Measurements from ENCODE around the gene TMEM161B. TPM values are rescaled to one million over a fixed set of nuclear protein-coding genes. Genes with fewer than 3 reads are reported as not detected.

TMEM161B gene
- total and polyA plus RNA-seq, 10 donors = 5.2 to 35.1 (median 21.4) TPM

- Histone ChIP-seq H3K27ac (no peak overlapping the region), H3K36me3 (peaks cover 0 to 49% (median 9%) of the 10 kb centered on the region in 6 donors), H3K4me1 (peaks cover 0 to 3% (median 0%) of the 10 kb centered on the region in 6 donors), H3K4me3 (no peak overlapping the region), H3K27me3 (replicated peaks in 1 of 7) (no peaks in the 10 kb centered on the region), H3K9me3 (no peaks in the 10 kb centered on the region)
- no peak for TF ChIP-seq POLR2AphosphoS5 (IDR thresholded peaks at IDR 0.05)
- TF ChIP-seq POLR2A (IDR thresholded peaks at IDR 0.05) = no peak
- TF ChIP-seq CTCF (IDR thresholded peaks at IDR 0.05 in 8 of 11, conservative IDR thresholded peaks at IDR 0.05 in 3 of 11) = no peak
- DNase-seq = no peak
- intact Hi-C loops (cut with DNase I; ENCODE audit: low total_unique reads) = no loop called here
- WGBS, 5 donors = 89 to 93% (median 91%) methylated on average over 4 of the region's 4 CpGs
These were observed 29.9 kb downstream of the TMEM161B start for GRCh38 chr5:88238732-88239131.

GRCh38 chr5:88236866-88237642 is 31.6 kb downstream of the TMEM161B start:
- peaks cover 0 to 61% (median 9%) of the 10 kb centered on the region in 6 donors for H3K36me3 ChIP-seq
- H3K27ac ChIP-seq = no peak overlapping the region
- no peak for DNase-seq
- H3K27me3 ChIP-seq (replicated peaks in 1 of 7) = no peaks in the 10 kb centered on the region
- H3K4me3 ChIP-seq = no peak overlapping the region
- TF ChIP-seq POLR2A (IDR thresholded peaks at IDR 0.05) (no peak), CTCF (IDR thresholded peaks at IDR 0.05 in 8 of 11, conservative IDR thresholded peaks at IDR 0.05 in 3 of 11) (no peak), POLR2AphosphoS5 (IDR thresholded peaks at IDR 0.05) (no peak)
- intact Hi-C loops (cut with DNase I; ENCODE audit: low total_unique reads) = no loop called here
- peaks cover 0 to 3% (median 0%) of the 10 kb centered on the region in 6 donors for H3K4me1 ChIP-seq
- 96 to 100% (median 98%) methylated on average over 1 of the region's 1 CpG for WGBS, 5 donors
- no peaks in the 10 kb centered on the region for H3K9me3 ChIP-seq

- no peak overlapping the region for H3K4me3 ChIP-seq
- no peak for DNase-seq
- peaks cover 0 to 72% (median 9%) of the 10 kb centered on the region in 6 donors for H3K36me3 ChIP-seq
- peaks cover 0 to 3% (median 0%) of the 10 kb centered on the region in 6 donors for H3K4me1 ChIP-seq
- TF ChIP-seq POLR2AphosphoS5 (IDR thresholded peaks at IDR 0.05) = no peak
- no peak for TF ChIP-seq CTCF (IDR thresholded peaks at IDR 0.05 in 8 of 11, conservative IDR thresholded peaks at IDR 0.05 in 3 of 11)
- TF ChIP-seq POLR2A (IDR thresholded peaks at IDR 0.05) = no peak
- no peaks in the 10 kb centered on the region for H3K27me3 ChIP-seq (replicated peaks in 1 of 7)
- no peak overlapping the region for H3K27ac ChIP-seq
- no peaks in the 10 kb centered on the region for H3K9me3 ChIP-seq
- intact Hi-C loops (cut with DNase I; ENCODE audit: low total_unique reads) = no loop called here
- 96 to 99% (median 97%) methylated on average over 4 of the region's 4 CpGs for WGBS, 5 donors
These were observed 32.8 kb downstream of the TMEM161B start for GRCh38 chr5:88235828-88236227.

GRCh38 chr5:88235346-88235745 is 33.3 kb downstream of the TMEM161B start:
- intact Hi-C loops (cut with DNase I; ENCODE audit: low total_unique reads) = no loop called here
- WGBS, 5 donors = 85 to 100% (median 94%) methylated on average over 1 of the region's 1 CpG
- TF ChIP-seq CTCF (IDR thresholded peaks at IDR 0.05 in 8 of 11, conservative IDR thresholded peaks at IDR 0.05 in 3 of 11) (no peak), POLR2A (IDR thresholded peaks at IDR 0.05) (no peak), POLR2AphosphoS5 (IDR thresholded peaks at IDR 0.05) (no peak)

More at GRCh38 chr5:88235346-88235745, 33.3 kb downstream of the TMEM161B start:
- DNase-seq = no peak
- no peak overlapping the region for H3K4me3 ChIP-seq
- peaks cover 0 to 70% (median 9%) of the 10 kb centered on the region in 6 donors for H3K36me3 ChIP-seq
- H3K4me1 ChIP-seq = peaks cover 0 to 3% (median 0%) of the 10 kb centered on the region in 6 donors
- H3K27ac ChIP-seq = no peak overlapping the region
- no peaks in the 10 kb centered on the region for H3K9me3 ChIP-seq
- H3K27me3 ChIP-seq (replicated peaks in 1 of 7) = no peaks in the 10 kb centered on the region

Measured in spleen (tissue), 11 donors.